Endothelial cell of umbilical vein (primary cell): ENCODE measurements around the gene TRAPPC10. TPM values are rescaled to one million over a fixed set of nuclear protein-coding genes. Genes with fewer than 3 reads are reported as not detected.

ENCODE experiments used
- BruUV-seq: library from RNA; stranded (reverse); fragments of 400-500 nt; replicated peaks from 2 replicates; lab custom pipeline; 2021; lab: Mats Ljungman, UMichigan
- CTCF ChIA-PET: fragments of 300-600, 350-600 bp; sonication (Branson Sonifier 250); formaldehyde crosslinking; loops from one replicate; lab custom pipeline; 2021; ENCODE audit warnings: antibody characterized with exemption, inconsistent platforms; lab: Charles Lee
- POLR2A ChIA-PET: fragments of 300-600, 350-600 bp; sonication (Branson Sonifier 250); formaldehyde crosslinking; loops from one replicate; lab custom pipeline; 2021; ENCODE audit warnings: antibody characterized with exemption, inconsistent platforms; lab: Charles Lee
- DNase-seq: peaks from one replicate; pipeline ENCODE4 v3.0.0-alpha.2; 2011; ENCODE audit warnings: low read depth, low spot score
- FAIRE-seq: peaks from 2 replicates; lab custom pipeline; 2011; peaks lifted over from hg19 to GRCh38; lab: Jason Lieb, UNC
- H2AFZ ChIP-seq: 2 replicates; pipeline ENCODE4 v1.6.0; 2012; ENCODE audit warnings: low read depth, low read length, control low read depth, inconsistent platforms
- H3K27ac ChIP-seq: 2 replicates; pipeline ENCODE4 v1.5.1; 2011; ENCODE audit warnings: low read depth, mild to moderate bottlenecking, control low read depth, low read length, moderate library complexity; ENCODE audit not compliant: insufficient read depth
- H3K27me3 ChIP-seq, 2 experiments: 2 replicates each; pipeline versions ENCODE4 v1.6.0 to v1.6.1; 2011; ENCODE audit warnings: low read length in 2 of 2, mixed read lengths in 1 of 2; ENCODE audit not compliant: control insufficient read depth in 2 of 2, insufficient read depth in 2 of 2
- H3K36me3 ChIP-seq, 2 experiments: 2 replicates in 1 of 2; 3 replicates in 1 of 2; pipeline ENCODE4 v1.5.1; 2011; ENCODE audit warnings: low read length in 2 of 2, mild to moderate bottlenecking in 1 of 2, moderate library complexity in 1 of 2; ENCODE audit not compliant: control insufficient read depth in 2 of 2, insufficient read depth in 2 of 2; ENCODE audit errors: extremely low read depth in 1 of 2
- H3K4me1 ChIP-seq: 3 replicates; pipeline ENCODE4 v1.5.1; 2011; ENCODE audit warnings: mild to moderate bottlenecking, low read length; ENCODE audit not compliant: control insufficient read depth, insufficient read depth; ENCODE audit errors: extremely low read depth
- H3K4me2 ChIP-seq: 2 replicates; pipeline ENCODE4 v1.6.1; 2011; ENCODE audit warnings: low read length, control low read depth, mixed read lengths; ENCODE audit not compliant: insufficient read depth
- H3K4me3 ChIP-seq, 3 experiments: fragments of 200-600 bp in 1 of 3; sonication (generic), shearing (Covaris generic) in 1 of 3; replicated peaks in 1 of 3; 2 replicates each; pipeline ENCODE4 v1.5.1; 2011 to 2016; ENCODE audit warnings: control low read depth in 3 of 3, low read length in 3 of 3, mild to moderate bottlenecking in 2 of 3, inconsistent platforms in 1 of 3, low read depth in 1 of 3, moderate library complexity in 1 of 3; ENCODE audit not compliant: insufficient read depth in 1 of 3
- H3K79me2 ChIP-seq: 2 replicates; pipeline ENCODE4 v1.6.0; 2012; ENCODE audit warnings: low read length, inconsistent platforms; ENCODE audit not compliant: control insufficient read depth, insufficient read depth
- H3K9ac ChIP-seq: replicated peaks from 2 replicates; pipeline ENCODE3; 2011; ENCODE audit warnings: low read length, control low read depth; ENCODE audit not compliant: insufficient read depth; ENCODE audit errors: extremely low read depth
- H3K9me1 ChIP-seq: replicated peaks from 3 replicates; pipeline ENCODE4 v1.6.0; 2011; ENCODE audit warnings: mild to moderate bottlenecking, low read length; ENCODE audit not compliant: control insufficient read depth, insufficient read depth; ENCODE audit errors: extremely low read depth
- H3K9me3 ChIP-seq: replicated peaks from 2 replicates; pipeline ENCODE4 v1.5.1; 2012; ENCODE audit warnings: low read length, inconsistent platforms; ENCODE audit not compliant: control insufficient read depth, insufficient read depth
- H4K20me1 ChIP-seq: replicated peaks from 2 replicates; pipeline ENCODE3; 2011; ENCODE audit warnings: mild to moderate bottlenecking, low read length; ENCODE audit not compliant: control insufficient read depth, insufficient read depth; ENCODE audit errors: extremely low read depth
- CTCF ChIP-seq, 2 donors: IDR thresholded peaks; 1 replicate in 1 of 2; 2 replicates in 1 of 2; pipeline ENCODE4 v1.5.1; 2011; ENCODE audit warnings: low read length in 2 of 2, mild to moderate bottlenecking in 2 of 2, moderate library complexity in 2 of 2, control low read depth in 1 of 2, inconsistent platforms in 1 of 2, low read depth in 1 of 2; ENCODE audit not compliant: insufficient read depth in 1 of 2; ENCODE audit errors: extremely low read depth in 1 of 2
- EZH2 ChIP-seq: IDR thresholded peaks from 2 replicates; pipeline ENCODE4 v1.6.1; 2012; ENCODE audit warnings: borderline replicate concordance, low read depth, mild to moderate bottlenecking, moderate library complexity, low read length, inconsistent platforms; ENCODE audit not compliant: severe bottlenecking
- FOS ChIP-seq: IDR thresholded peaks from 2 replicates; pipeline ENCODE4 v1.6.1; 2011; ENCODE audit warnings: mild to moderate bottlenecking, low read length, moderate library complexity, borderline replicate concordance; ENCODE audit not compliant: insufficient read depth
- GATA2 ChIP-seq: IDR thresholded peaks from 2 replicates; pipeline ENCODE4 v1.7.0; 2011; ENCODE audit warnings: low read depth, mild to moderate bottlenecking, moderate library complexity, mixed read lengths, low read length; ENCODE audit not compliant: insufficient read length, insufficient read depth
- JUN ChIP-seq: IDR thresholded peaks from 2 replicates; pipeline ENCODE4 v1.6.1; 2011; ENCODE audit warnings: borderline replicate concordance, low read depth; ENCODE audit not compliant: insufficient read length, insufficient read depth
- MAX ChIP-seq: IDR thresholded peaks from 2 replicates; pipeline ENCODE4 v1.6.1; 2011; ENCODE audit not compliant: insufficient read depth, insufficient read length
- MYC ChIP-seq: IDR thresholded peaks from one replicate; pipeline ENCODE4 v1.6.1; 2011; ENCODE audit warnings: mild to moderate bottlenecking, low read depth, low read length
- POLR2A ChIP-seq: IDR thresholded peaks from 2 replicates; pipeline ENCODE4 v1.6.1; 2012; ENCODE audit warnings: low read depth, mild to moderate bottlenecking, control low read depth, low read length
- POLR2AphosphoS5 ChIP-seq: IDR thresholded peaks from 2 replicates; pipeline ENCODE4 v1.6.1; 2012; ENCODE audit warnings: low read depth, mild to moderate bottlenecking, control low read depth, low read length, moderate library complexity; ENCODE audit not compliant: insufficient read depth
- dilution Hi-C: fragments of 300-500 bp; cut with MboI; formaldehyde crosslinking; loops from one replicate; pipeline ENCODE4 v1.15.0; 2019; ENCODE audit warnings: low sequenced_read_pairs; ENCODE audit not compliant: extremely low pct_ligation_motif_present
- intact Hi-C: fragments of 100-400 bp; cut with micrococcal nuclease; formaldehyde crosslinking; loops from one replicate; pipeline ENCODE4 v1.10.0; 2022
- polyA plus RNA-seq, 4 experiments: library from polyadenylated mRNA; depleted of rRNA in 3 of 4; stranded (reverse) in 3 of 4; unstranded in 1 of 4; fragments of >200 nt; gene quantifications; 2 replicates each; pipeline versions ENCODE4 v1.2.1 to v1.2.3, GENCODE V29; 2011 to 2012; ENCODE audit warnings: missing spikeins in 1 of 4
- total RNA-seq: library from RNA; stranded (reverse); gene quantifications from 2 replicates; pipeline ENCODE4 v1.2.3, GENCODE V29; 2021

TRAPPC10 gene
- total and polyA plus RNA-seq, 2 donors (not counting 3 experiments of a cell fraction or from before 2014, with no cell fraction given): 21.5 to 33.6 TPM

GRCh38 chr21:43966946-43967512 lies 45.1 kb upstream of the TRAPPC10 start:
- DNase-seq (no peak), FAIRE-seq (no peak)
- Histone ChIP-seq H3K4me3 (no peak overlapping the region), H3K79me2 (no peaks in the 10 kb centered on the region), H3K36me3 (peaks cover 7 to 29% of the 10 kb centered on the region in 2 experiments), H3K27me3 (no peaks in the 10 kb centered on the region), H3K9ac (no peak overlapping the region), H3K4me1 (no peaks in the 10 kb centered on the region), H3K9me3 (no peaks in the 10 kb centered on the region), H3K27ac (no peak overlapping the region), H2AFZ (no peak overlapping the region), H3K9me1 (no peaks in the 10 kb centered on the region), H4K20me1 (no peaks in the 10 kb centered on the region), H3K4me2 (no peak overlapping the region)
- ChIA-PET POLR2A (no interaction called here), CTCF (interaction anchor here (4.3 kb wide), 1 partner anchor 8 kb away, joined by 26 read pairs; no protein-coding TSS in a partner anchor)
- dilution Hi-C loops (no loop called here), intact Hi-C loops (no loop called here)
- no peak for TF ChIP-seq POLR2AphosphoS5
- no peak for TF ChIP-seq GATA2
- no peak for TF ChIP-seq EZH2
- no peak for TF ChIP-seq JUN
- TF ChIP-seq MAX: no peak
- TF ChIP-seq POLR2A: no peak
- TF ChIP-seq MYC: no peak
- no peak for TF ChIP-seq CTCF (IDR thresholded peaks at IDR 0.05; ENCODE audit: extremely low read depth in 1 of 2, insufficient read depth in 1 of 2, low read depth in 1 of 2, low read length in 2 of 2)
- no peak for TF ChIP-seq FOS
- BruUV-seq: no TSS peak
